ENCODE data around the gene MAPKAP1.
A peak's percentile ranks its signal among the peaks of the same experiment; 100 is the strongest.

Gene MAPKAP1

DNA sequence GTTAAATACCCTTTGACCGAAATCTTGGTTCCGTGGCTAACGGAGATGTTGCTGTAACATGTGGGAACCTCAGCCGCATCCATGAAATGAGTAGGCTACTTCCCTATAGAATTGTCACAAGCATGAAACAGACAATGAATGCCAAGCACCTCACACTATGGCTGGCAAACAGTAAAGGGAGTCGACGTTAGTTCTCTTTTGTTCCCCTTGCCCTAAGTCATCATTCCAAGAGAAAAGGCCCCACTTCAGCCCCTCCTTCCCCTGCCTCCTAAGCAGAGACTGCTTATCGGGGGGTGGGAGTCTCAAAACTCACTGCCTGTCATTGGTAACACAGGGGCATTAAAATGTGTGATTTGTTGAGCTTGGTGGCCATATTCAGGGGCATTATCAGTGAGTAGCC is 159.6 kb downstream of the MAPKAP1 start:
- Mint-ChIP-seq H3K36me3 (ENCODE audit: low read depth) (peaks cover 11% of the 10 kb centered on the region), H3K27ac (no peak overlapping the region), H3K4me3 (no peak overlapping the region), H3K9me3 (no peaks in the 10 kb centered on the region), H3K4me1 (ENCODE audit: low read depth) (no peaks in the 10 kb centered on the region), H3K27me3 (no peaks in the 10 kb centered on the region)

DNA sequence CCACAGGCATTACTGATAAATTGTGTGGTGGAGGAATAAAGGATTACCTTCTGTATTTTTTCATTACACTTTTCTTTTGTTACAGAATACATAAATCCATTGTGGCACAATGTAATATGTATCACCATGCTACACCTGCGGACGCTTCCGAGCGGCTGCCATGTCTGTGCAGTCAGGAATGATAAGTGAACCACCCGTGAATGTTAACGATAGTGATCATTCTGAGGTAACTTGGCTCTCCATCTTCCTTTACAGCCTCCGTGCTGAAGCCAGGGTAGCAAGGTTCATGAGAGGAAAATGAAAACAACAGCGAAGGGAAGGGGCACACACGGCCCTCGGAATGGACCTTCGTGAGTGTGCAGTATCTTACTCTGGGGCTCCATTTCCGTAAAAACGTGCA is 161.2 kb downstream of the MAPKAP1 start:
- Mint-ChIP-seq H3K36me3 (ENCODE audit: low read depth) (peaks cover 23% of the 10 kb centered on the region), H3K27me3 (no peaks in the 10 kb centered on the region), H3K4me1 (ENCODE audit: low read depth) (peaks cover 3% of the 10 kb centered on the region), H3K9me3 (no peaks in the 10 kb centered on the region), H3K27ac (no peak overlapping the region), H3K4me3 (no peak overlapping the region)

DNA sequence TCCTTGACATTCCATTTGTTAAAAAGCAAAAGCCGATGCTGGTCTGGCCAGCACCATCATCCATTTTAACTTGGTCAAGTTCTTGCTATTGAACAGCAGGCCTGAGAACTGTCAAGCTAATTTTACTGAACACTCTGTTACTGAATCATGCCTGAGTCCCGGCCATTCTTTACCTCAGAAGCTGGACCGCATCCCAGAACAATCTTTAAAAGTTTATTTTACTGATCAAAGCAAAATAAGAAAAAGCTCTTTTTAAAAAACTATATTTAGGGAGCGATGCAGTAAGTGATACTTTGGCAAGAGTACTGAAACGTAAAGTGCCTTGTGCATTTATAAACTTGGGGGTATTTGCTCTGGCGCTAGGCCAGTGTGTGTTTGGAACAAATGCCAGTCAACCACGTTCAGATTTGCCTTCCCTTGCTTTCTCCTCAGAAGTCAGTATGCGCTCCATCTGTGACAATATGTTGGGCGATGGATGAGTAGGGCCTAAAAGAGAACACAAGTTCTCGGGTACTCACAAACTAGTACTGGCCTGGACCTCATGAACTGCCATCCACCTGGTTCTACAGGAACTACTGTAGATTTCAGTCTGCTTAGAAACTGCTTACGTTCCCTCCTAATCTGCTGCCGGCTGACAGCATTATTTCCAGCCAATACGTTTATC is 161.9 kb downstream of the MAPKAP1 start:
- Mint-ChIP-seq H3K36me3 (ENCODE audit: low read depth) (peaks cover 27% of the 10 kb centered on the region), H3K27ac (no peak overlapping the region), H3K27me3 (no peaks in the 10 kb centered on the region), H3K9me3 (no peaks in the 10 kb centered on the region), H3K4me3 (no peak overlapping the region), H3K4me1 (ENCODE audit: low read depth) (peaks cover 10% of the 10 kb centered on the region)

DNA sequence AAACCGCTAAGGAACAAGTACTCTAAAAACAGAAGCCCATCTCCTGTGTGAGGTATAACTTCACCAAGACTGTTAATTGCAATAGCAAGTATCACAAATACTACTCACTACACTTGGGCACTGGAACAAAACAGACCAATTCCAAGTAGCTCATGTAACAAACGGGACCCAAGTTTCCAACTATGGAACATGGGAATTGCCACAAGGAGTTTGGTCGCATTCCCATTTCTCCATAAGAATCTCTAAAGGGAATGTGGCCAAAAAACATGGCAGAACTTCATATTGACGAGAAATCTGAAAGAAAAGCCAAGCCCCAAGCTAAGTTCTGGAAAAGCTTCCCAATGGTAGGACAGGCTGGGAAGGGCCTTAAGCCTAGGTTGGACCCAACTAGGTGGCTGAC is 162.5 kb downstream of the MAPKAP1 start:
- H3K4me1 Mint-ChIP-seq (ENCODE audit: low read depth): peaks cover 13% of the 10 kb centered on the region

DNA sequence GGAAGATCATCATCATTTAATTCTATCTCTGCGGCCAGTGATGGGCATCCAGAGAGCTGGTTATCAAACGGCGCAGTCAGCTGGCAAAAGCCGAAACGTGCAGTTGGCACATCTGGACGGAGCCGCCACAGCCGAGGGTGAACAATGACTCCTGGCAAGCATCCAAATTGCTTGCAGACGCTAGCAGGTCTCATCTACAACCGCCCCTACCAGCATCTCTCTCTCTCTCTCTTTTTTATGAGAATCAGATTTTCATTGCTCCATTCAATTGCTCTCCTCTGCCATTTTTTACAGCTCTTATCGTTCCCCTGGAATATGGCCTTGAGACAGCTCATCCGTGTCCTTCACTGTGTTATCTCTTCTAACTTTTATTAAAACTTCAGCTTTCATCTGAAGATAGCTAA is 165.2 kb downstream of the MAPKAP1 start:
- Mint-ChIP-seq H3K27me3 (no peaks in the 10 kb centered on the region), H3K36me3 (ENCODE audit: low read depth) (peaks cover 37% of the 10 kb centered on the region), H3K9me3 (no peaks in the 10 kb centered on the region), H3K27ac (no peak overlapping the region), H3K4me3 (no peak overlapping the region), H3K4me1 (ENCODE audit: low read depth) (peaks cover 18% of the 10 kb centered on the region)

More for the DNA sequence above, 162.5 kb downstream of the MAPKAP1 start:
- H3K36me3 Mint-ChIP-seq (ENCODE audit: low read depth): peaks cover 27% of the 10 kb centered on the region
- H3K4me3 Mint-ChIP-seq: no peak overlapping the region
- no peak overlapping the region for H3K27ac Mint-ChIP-seq
- no peaks in the 10 kb centered on the region for H3K9me3 Mint-ChIP-seq
- no peaks in the 10 kb centered on the region for H3K27me3 Mint-ChIP-seq

DNA sequence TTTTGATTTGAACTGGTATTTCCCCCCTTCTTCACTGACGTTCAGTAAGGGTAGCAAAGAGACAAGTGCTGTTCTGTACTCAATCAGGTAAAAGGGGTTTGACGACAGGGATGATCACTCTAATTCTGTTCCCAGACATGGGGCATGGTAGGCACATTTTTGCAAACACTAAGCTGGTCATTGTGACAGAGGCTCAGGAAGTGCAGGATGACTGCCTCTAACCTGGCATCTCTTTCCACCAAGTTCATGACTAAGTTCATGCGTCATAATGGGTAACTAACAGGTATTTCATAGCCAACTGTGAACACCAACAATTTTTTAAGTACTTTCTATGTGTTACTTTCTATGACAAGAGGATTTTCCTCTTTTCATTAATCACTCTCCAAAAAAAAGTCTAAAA is 166.5 kb downstream of the MAPKAP1 start:
- peaks cover 41% of the 10 kb centered on the region for H3K36me3 Mint-ChIP-seq (ENCODE audit: low read depth)
- H3K27me3 Mint-ChIP-seq: no peaks in the 10 kb centered on the region
- H3K9me3 Mint-ChIP-seq: no peaks in the 10 kb centered on the region
- no peak overlapping the region for H3K27ac Mint-ChIP-seq
- H3K4me3 Mint-ChIP-seq: no peak overlapping the region
- H3K4me1 Mint-ChIP-seq (ENCODE audit: low read depth): peaks cover 18% of the 10 kb centered on the region

DNA sequence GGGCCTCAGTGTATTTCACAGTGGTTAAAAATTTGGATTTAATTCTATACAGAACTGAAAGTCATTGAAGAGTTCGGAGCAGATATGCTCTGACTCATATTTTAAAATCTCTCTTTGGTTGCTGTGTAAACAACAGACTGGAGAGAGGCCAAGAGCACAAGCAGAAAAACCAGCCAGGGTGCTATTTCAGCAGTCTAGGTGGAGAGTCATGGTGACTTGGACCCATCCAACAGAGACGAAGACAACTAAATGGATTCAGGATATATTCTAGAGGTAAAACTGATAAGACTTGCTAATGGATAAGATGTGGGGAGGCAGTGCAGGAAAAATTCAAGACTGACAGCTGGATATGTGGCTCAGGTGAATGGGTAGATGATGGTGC is 168.9 kb downstream of the MAPKAP1 start:
- H3K36me3 Mint-ChIP-seq (ENCODE audit: low read depth): peaks cover 43% of the 10 kb centered on the region
- no peak overlapping the region for H3K4me3 Mint-ChIP-seq
- peaks cover 18% of the 10 kb centered on the region for H3K4me1 Mint-ChIP-seq (ENCODE audit: low read depth)
- no peak overlapping the region for H3K27ac Mint-ChIP-seq
- no peaks in the 10 kb centered on the region for H3K9me3 Mint-ChIP-seq
- no peaks in the 10 kb centered on the region for H3K27me3 Mint-ChIP-seq

DNA sequence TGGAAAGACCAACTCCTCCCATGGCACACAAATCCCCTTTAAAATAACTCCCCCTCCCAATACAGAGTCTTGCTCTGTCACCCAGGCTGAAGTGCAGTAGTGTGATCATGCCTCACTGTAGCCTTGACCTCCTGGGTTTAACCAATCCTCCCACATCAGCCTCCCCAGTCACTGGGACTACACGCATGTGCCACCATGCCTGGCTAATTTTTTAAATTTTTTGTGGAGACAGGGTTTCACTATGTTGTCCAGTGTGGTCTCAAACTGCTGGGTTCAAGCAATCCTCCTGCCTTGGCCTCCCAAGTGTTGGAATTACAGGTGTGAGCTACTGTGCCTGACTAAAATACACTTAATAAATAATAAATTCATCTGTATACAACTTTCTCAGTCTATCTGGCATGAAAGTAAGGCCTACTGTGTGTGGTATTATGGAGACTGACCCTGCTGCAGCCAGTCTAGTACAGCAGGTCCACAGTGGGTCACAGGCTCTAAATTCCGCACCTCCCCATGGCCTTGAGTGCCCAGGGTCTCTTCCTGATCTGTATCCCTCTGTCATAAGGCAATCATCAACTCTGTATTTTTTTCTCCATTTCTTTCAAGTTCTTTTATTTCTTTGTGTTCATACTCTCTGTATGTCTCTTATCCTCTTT is 169.4 kb downstream of the MAPKAP1 start:
- Mint-ChIP-seq H3K36me3 (ENCODE audit: low read depth) (peaks cover 41% of the 10 kb centered on the region), H3K27ac (no peak overlapping the region), H3K27me3 (no peaks in the 10 kb centered on the region), H3K9me3 (no peaks in the 10 kb centered on the region), H3K4me1 (ENCODE audit: low read depth) (peaks cover 18% of the 10 kb centered on the region), H3K4me3 (no peak overlapping the region)

DNA sequence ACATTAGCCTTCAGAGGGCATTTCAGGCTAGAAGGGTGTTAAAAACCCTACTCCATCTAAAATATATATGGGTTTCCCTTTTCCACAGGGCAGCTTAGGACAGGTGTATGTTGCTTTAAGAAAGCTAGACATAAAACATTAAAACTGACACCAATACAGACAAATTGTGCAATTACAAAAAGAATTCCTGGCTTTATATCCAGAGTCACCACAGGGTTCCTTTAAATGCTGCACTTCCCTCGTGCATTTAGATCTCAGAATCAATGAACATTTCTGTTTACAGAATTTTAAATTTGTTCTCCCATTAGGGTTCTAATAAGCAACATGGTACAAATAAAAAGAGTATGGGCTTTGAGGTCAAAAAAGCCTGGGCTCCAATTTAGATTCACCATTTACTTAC is 170.2 kb downstream of the MAPKAP1 start:
- H3K36me3 Mint-ChIP-seq (ENCODE audit: low read depth): peaks cover 35% of the 10 kb centered on the region
- no peaks in the 10 kb centered on the region for H3K27me3 Mint-ChIP-seq
- H3K9me3 Mint-ChIP-seq: no peaks in the 10 kb centered on the region
- H3K4me1 Mint-ChIP-seq (ENCODE audit: low read depth): peaks cover 22% of the 10 kb centered on the region
- H3K4me3 Mint-ChIP-seq: no peak overlapping the region
- H3K27ac Mint-ChIP-seq: no peak overlapping the region

DNA sequence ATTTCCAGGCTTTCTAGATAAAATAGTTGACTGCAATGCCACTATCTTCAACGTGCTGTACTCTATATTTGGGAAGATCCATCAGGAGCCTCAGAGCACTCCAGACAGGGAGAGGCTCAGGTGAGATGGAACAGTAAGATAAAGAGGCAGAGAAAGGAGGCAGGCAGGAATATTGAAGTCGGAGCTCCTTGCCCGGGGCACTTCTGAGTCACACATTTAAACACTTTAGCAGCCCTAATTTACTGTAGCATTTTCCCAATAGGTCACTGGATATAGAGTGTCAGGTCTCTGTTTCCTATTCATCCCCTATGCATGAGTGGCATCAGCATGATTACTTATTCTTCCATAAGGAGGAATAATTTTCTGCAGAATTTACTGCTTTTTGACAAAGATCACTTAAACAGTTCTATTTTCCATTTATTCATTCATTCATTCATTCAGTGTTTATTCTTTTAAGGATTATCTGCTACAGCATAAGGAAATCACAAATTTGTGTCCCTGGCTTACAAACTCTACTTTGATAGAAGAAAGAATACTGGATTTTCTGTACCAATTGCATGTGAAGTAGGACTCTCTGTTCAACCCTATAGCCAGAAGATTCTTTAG is 170.7 kb downstream of the MAPKAP1 start:
- Mint-ChIP-seq H3K36me3 (ENCODE audit: low read depth) (peaks cover 31% of the 10 kb centered on the region), H3K9me3 (no peaks in the 10 kb centered on the region), H3K27me3 (no peaks in the 10 kb centered on the region), H3K4me1 (ENCODE audit: low read depth) (peaks cover 27% of the 10 kb centered on the region), H3K27ac (no peak overlapping the region), H3K4me3 (no peak overlapping the region)

DNA sequence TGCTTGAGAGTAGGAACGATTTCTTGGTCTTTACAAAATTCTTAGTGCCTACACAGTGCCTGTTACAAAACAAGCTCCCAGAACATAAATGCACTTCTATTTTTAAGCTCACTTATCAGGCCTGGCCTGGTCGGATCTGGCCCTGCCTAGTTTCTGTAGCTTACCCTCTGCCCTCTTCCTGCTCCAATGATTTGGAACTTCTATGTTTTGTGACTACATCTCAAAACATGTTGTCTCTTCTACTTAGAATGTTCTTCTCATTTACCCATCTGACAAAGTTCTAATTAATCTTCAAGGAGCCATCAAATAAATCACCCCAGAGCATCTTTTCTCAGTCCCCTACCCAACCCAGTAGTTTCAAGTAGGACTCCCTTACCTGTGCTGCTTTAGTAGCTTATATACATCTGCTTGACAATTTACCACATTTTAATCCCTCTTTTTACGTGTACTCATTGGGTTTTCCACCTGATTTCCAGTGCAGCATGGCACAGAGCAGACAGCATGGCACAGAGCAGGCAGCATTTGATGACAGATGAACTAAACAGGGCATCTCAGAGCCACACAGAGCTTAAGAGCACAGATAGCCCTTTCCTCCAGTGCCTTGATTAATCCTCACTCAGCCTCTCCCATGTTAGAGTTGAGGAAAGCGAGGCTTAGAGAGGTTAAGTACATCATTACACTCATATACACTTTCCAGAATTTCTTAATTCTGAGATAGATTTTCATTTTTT is 171.9 kb downstream of the MAPKAP1 start:
- Mint-ChIP-seq H3K27me3 (no peaks in the 10 kb centered on the region), H3K9me3 (no peaks in the 10 kb centered on the region), H3K36me3 (ENCODE audit: low read depth) (peaks cover 20% of the 10 kb centered on the region), H3K4me1 (ENCODE audit: low read depth) (peaks cover 28% of the 10 kb centered on the region), H3K27ac (no peak overlapping the region), H3K4me3 (no peak overlapping the region)

DNA sequence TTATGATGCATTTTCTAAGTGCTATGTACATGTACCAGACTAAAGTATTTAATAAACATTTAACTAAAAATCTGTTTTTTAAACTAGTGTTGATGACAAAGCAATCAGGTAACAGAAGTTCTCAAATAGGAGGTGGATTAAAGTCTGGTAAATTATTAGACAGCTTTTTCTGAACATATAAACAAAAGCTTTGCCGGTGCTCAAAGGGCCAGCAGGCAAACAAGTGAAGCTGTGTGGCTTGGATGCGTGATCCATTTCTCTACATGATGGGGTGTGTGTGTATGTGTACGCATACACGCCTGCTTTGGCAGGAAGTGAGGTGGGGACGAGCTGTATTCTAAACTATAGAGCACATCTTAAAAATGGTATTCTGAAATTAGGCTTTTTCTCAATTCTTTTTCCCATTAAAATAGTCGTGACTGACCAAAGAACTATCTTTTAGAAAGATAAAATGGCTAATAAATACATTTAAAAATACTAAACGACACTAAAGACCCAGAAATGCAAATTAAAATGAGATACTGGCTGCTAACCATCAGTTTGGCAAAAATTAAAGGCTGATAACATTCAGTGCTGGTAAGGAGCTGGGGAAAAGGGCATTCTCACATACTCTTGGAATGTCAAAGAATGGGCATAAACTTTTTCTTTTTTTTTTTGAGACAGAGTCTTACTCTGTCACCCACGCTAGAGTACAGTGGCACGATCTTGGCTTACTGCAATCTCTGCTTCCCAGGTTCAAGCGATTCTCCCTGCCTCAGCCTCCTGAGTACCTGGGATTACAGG is 174.0 kb downstream of the MAPKAP1 start:
- Mint-ChIP-seq H3K4me3 (no peak overlapping the region), H3K9me3 (no peaks in the 10 kb centered on the region), H3K27me3 (no peaks in the 10 kb centered on the region), H3K27ac (no peak overlapping the region), H3K36me3 (ENCODE audit: low read depth) (peaks cover 16% of the 10 kb centered on the region), H3K4me1 (ENCODE audit: low read depth) (peaks cover 35% of the 10 kb centered on the region)

DNA sequence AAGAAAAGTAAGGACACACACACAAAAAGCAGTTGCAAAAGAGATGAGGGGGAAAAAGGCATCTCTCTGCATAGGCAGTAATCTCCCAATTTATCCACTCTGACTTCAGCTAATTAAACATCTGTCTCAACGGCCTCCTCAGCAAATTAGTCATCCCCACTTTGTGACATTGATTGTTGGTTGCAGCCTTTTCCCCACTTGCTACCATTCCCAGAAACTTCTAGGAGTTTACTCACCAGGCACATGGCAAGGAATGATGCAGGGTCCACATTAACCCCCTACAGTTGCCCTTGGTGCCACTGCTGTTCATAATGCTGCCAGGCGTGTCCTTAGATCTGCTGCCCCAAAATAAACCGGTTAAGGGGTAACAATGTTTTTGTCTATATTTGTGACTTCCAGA is 174.6 kb downstream of the MAPKAP1 start:
- Mint-ChIP-seq H3K9me3 (no peaks in the 10 kb centered on the region), H3K27me3 (no peaks in the 10 kb centered on the region), H3K4me1 (ENCODE audit: low read depth) (peaks cover 41% of the 10 kb centered on the region), H3K4me3 (no peak overlapping the region), H3K36me3 (ENCODE audit: low read depth) (peaks cover 16% of the 10 kb centered on the region), H3K27ac (no peak overlapping the region)

DNA sequence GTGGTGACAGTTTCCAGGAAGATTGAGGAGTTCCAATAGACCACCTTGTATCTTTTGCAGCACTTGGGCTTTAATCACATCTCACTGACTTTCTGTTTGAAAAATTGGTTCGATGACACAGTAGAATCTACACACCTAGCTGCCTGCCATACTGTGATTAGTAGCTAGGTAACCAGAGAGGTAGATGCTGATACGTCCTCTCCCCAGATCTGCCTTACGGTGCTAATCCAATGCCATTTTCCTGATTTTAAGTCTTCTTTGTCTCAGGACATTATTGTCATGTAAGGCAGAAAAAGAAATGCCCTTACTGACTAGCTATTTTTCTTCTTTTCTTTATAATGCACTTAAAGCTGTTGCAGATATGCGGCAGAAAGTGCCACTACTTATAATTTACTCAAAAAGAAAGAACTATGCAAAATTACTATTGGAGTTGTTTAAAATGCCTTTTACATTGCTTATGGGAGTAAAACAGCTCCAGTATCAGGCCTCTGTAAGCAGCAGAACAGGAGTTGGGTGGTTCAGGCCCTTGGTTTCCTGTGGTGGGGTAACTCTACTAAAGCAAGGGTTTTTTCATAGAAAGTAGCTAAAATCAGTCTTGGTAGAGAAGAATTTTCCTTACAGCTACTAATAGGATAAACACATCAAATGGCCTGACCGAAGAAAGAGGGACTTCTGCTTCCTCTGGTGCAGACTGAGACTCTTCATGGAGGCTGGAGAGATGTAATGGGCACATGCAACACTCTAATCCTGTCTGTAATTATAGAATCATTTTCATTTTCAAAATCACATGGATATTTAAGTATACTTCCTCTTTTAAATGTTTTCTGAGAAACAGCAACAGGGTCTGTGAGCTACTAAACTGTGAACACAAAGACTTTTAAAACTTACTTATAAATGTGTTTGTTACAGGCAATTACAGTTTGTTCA is 177.2 kb downstream of the MAPKAP1 start:
- peaks cover 60% of the 10 kb centered on the region for H3K4me1 Mint-ChIP-seq (ENCODE audit: low read depth)
- peak overlapping the region; percentile 50 for H3K27ac Mint-ChIP-seq
- H3K9me3 Mint-ChIP-seq: no peaks in the 10 kb centered on the region
- peaks cover 24% of the 10 kb centered on the region for H3K36me3 Mint-ChIP-seq (ENCODE audit: low read depth)
- H3K27me3 Mint-ChIP-seq: no peaks in the 10 kb centered on the region
- no peak overlapping the region for H3K4me3 Mint-ChIP-seq

Measured in stimulated activated naive CD8-positive, alpha-beta T cell treated with anti-CD3 and anti-CD28 coated beads, Interleukin-15, Interleukin-2, amounts not matched to agents 100 ng/mL and 50 ng/mL, for 24 hours (primary cell).